GM18499 (cell line): Measurements from ENCODE around the gene BATF.

Experiments
- ATAC-seq: cut with Tn5 transposase; IDR thresholded peaks from one replicate; pipeline ENCODE4 v1.9.1; 2021; ENCODE audit warnings: moderate number of reproducible peaks; ENCODE audit not compliant: insufficient read depth, unreplicated experiment

Gene BATF

DNA sequence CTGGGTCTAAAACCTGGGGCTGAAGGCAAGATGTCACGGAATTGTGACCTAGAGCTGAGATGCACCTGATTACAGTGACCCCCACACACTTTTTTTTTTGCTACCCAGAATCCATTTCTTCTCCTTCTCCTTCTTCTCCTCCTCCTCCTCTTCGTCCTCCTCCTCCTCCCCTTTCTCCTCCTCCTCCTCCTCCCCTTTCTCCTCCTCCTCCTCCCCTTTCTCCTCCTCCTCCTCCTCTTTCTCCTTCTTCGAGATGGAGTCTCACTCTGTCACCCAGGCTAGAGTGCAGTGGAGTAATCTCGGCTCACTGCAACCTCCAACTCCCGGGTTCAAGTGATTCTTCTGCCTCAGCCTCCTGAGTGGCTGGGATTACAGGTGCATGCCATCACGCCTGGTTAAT lies 36.8 kb downstream of the BATF start:
- ATAC-seq = no peak

DNA sequence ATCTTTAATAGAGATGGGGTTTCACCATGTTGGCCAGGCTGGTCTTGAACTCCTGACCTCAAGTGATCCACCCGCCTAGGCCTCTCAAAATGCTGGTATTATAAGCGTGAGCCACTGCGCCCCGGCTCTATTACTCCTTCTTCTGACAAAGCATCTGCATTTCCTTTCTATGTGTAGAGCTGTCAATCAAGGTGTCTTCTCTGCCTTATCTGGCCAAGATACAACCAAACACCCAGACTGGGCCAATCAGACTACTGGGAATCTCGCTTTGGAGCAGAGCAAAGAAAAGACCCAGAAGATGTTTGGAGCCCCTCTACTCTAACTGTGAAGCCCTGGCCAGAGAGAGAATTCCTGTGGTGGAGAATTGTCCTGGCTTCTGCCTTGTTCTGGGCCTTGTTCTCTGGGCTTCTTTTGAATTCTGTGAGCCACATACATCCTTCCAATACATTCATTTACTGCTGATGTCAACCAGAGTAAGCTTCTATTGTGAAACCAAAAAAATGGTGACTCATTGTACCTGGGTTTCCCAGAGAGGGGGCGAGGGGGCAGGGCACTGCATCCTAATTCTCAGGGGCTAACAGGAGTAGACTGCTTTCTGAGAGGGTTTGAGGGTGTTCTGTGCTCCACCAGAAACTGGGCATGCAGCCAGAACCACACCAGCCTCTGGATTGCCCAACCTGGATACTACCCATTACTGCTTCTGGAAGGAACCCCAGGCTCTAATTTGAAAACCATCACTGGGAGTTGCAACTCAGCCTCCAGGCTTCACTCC lies 37.4 kb downstream of the BATF start:
- no peak for ATAC-seq

DNA sequence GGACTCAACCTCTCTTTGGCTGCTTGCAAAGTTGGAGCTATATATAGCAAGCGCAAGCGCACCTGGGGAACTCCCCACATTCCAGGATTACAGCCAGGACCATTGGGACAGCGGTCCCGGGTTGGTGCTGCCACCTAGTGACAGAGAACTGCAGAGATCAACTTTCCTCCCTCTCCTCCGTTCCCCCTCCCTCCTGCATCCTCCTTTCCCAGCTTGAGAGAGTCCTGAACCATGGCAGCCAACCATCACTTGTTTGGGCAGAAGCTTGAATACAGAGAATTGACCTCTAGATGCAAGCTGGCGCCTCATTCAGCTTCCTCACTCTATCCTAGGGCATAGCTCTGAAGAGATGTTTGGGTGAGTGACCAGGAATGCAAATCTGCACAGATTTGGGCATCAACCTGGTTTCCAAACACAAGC lies 38.8 kb downstream of the BATF start:
- no peak for ATAC-seq

DNA sequence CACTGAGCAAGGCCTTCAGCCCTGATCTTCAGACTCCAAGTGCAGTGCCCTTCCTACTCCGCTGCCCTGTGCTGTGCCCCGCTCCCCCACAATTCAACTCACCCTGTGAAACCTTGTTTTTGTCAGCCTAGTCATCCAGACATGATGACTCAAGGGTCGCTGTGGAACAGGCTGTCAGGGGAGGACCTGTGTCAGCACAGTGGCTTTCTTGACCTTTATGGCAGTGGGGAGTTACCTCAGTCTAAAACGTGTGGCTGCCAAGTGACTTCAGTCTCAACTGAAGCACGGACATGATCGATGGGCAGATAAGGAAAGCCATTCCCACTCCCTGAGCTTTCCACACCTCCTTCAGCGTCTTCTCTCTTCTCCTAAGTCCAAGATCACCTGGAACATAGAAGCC lies 39.8 kb downstream of the BATF start:
- ATAC-seq = no peak

DNA sequence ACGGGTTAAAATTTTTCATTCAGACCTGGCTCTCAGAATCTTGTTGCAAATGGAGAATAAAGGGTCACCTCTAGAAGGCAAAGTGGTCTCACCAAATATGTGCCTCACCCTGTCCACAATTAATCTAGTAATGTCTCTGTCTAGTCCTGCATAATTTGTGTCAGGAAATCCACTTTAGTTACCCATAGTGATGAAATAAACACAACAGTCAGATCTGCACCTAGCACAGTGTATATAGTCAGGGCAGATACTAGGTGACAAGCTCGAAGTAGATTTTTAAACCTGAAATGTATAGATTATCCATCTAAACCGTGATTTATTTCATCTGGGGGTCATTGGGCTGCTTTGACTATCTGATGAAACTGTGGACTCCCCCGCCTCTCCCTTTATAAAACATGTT lies 40.2 kb downstream of the BATF start:
- ATAC-seq = no peak

DNA sequence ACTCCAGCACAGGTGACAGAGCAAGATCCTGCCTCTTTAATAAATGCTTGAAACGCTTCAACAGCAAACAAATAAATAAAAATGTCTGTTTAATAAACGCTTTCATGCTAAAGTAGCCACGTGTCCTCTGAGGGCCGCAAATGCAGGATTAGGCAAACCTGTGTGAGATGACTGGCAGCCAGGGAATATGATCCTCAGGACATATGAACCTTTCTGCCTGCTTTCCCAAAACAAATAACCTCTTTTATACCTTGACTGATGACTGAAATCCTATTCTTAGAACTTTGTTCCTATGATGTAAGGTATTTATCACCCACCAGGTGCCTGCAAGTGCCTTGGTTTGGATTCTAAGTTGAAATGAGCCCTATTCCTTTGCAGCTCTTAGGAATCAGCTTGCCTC lies 41.7 kb downstream of the BATF start:
- ATAC-seq = no peak

DNA sequence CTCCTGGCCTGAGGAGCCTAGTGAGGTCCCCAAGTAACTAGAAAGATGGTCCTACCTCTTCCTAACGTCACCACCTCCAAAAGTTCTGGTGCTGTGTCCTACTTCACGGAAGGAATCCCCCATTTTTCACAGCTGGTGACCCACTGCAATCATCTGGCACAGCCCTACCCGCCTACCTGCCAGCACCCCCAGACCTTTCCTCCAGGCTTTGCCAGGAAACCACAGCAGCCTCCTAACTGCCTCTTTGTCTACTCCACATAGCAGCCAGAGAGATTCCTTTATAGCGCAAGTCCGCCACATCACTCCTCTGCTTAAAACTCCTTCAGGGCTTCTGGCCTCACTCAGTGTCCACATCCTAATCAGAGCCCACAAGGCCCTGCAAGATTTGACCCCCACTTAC lies 42.8 kb downstream of the BATF start:
- ATAC-seq = no peak

DNA sequence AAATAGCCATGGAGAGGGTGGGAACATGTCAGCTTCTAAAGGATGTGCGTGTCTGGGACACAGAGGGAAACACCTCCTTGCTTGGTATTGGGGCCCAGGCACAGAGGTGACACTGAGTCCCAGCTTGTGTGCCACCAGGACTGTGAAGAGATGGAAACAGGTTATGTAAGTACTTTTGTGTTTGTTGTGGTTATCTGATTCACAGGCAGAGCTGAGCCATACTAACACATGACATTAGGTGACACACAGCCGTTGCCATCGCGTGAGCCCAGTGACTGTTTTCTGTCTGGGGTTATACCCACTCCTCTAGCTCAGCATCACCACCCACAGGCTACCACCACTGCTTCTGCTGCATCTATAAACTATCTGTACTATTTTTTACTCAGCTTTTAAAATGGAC lies 44.1 kb downstream of the BATF start:
- ATAC-seq = no peak

DNA sequence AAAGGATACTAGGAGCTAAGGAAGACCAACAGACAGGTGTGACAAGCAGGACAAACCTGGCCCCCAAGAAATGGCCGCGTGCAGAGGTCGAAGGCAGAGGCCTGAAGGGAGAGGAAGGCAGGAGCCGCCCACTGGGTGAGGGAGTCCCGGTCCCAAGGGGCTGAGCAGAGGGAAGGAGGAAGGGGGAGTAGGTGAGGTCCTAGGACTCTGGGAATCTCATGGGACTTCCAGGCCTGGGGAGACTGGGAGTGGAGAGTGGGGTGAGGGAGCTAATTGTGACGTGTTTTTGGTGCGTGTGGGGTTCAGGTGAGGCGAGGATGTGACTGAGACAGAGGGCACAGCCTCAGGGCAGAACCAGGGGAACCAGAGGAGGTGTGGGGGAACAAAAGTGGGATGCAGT lies 44.5 kb downstream of the BATF start:
- ATAC-seq = no peak

DNA sequence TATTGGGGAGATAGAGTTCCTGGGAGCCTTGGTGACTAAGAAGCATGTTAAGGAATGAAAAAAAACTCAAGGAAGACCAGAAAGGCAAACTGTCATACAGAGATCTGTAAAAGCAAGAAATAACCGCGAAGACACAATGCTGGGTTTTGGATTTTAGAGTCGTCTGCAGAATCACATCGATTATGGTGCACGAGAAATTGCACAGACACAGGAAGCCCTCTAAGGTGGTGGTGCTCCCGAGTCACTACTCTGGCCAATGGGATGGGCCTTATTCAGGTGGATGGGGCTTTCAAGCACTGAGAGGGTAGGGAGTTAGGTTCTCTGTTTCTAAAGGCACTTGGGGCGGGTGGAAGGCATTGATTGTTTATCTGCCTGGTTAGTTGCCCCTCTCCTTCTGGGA lies 45.9 kb downstream of the BATF start:
- ATAC-seq = no peak

DNA sequence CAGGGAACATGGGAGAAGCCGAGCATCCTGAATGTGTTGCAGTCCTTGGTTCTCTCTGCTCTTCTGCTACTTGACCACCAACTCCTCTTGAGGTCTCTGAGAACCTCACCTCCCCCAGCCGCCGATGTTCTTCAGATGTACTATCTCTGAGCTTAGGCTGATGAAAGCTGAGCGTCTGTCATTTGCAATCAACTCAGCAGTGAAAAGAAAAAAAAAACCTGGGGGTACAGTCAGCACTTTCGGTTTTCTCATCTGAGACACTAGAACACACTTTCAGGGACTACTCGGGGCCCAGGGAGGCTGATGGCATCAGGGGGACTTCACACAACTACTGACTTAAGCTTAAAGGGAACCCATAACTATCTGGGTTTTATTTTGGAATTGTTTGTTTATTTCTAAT lies 46.5 kb downstream of the BATF start:
- no peak for ATAC-seq

DNA sequence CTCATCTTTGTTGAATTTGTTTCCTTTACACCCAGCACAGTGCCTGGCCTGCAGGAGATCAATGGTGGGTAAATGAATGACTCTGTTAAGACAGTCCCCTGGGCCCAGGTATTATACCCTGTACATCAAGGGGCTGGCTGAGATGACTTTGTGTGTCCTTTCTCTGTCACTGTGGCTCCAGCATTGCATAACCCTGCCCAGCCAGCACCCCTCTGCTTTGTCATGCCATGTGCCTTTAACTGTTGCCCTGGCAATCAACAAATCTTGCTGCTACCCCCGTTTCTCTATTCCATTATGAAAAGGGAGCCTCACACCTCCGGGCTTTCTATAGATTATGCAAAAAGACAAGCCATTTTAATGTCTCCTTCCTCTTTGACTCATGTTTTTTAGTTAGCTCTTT lies 48.5 kb downstream of the BATF start:
- ATAC-seq = no peak

DNA sequence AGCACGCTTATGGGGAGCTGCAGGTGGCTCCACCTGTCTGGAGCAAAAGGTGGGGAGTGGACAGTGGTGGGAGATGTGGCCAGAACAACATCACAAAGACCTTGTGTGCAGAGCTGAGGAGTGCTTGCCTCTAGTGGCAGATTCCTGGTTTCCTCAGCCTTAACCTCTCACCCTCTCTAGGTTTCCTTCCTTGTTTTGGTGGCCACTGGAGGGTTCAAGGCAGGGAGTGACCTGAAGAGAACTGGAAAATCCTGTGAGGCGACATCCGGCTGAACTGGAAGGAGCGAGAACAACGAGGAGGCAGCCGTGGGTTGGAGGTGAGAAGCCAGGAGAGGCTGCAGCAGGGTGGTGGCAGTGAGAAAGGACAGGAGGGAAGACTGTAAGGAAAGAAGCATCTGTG lies 49.8 kb downstream of the BATF start:
- no peak for ATAC-seq

DNA sequence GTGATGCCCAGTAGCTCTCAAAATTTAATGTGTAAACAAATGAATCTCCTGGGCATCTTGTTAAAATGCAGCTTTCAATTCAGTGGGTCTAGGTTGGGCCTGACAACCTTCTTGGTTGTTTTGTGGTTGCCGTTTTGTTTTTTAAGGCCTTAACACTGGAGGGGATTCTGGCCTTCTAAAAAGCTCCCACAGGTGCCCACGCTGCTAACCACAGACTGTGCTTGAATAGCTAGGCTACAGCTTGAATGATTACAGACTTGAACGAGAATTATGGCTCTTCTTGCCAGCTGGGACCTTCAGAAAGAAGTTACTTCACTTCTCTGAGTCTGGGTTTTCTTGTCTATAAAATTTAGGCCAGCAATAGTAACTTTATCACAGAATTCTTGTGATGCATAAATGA lies 54.8 kb downstream of the BATF start:
- ATAC-seq = no peak

DNA sequence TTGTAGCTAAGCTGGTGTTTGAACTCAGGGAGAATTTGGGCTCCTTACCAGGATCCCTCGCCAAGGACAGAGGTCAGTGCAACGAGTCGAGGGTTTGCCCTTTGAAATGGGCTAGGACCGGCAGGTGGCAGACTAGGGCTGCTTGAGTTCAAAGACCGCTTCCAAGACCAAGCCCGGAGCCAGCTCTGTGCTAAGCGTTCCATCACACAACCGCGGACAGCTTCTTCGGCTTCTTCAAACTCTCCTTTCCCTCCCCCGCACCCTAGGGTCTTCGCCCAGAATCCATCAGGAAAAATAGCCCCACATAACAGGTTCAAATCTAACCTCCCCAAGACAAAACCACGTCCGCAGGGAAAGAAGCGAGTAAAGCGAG lies 55.4 kb downstream of the BATF start:
- ATAC-seq = no peak

DNA sequence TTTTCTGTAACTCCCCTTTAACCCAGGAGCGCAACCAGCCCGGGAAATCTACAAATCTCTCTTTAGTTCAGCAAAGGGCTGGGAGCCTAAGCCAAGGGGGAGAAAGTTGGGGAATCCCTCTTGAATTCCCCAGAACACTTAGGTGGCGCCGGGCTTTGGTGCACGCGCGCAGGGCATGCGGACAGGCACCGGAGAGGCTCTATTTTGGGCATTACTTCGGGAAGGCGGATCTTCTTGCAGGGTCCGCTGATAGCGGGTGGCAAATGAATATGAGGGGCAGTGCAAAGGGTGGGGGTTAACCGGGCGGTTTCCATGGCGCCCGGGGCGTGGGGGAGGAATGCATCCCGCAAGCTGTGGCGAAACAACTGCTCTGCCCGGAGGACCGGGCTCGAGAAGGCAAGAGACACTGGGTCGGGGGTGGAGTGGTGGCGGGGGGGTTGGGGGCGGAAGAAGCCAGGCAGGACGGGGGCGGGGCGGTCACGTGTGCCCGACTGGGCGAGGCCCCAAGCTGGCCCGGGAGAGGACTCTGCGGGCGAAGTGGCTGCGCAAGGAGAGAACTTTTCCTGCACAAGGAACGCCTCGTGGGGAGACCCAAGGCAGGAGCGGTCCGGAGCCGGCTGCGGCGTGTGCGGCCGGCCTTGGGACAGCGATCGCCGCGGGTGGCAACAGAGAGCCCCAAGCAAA lies 56.0 kb downstream of the BATF start, which contains the start of gene FLVCR2:
TSS of gene FLVCR2 (plus strand) at position 519 of the 684 bp plus-strand sequence. CDS start 353 bp downstream, outside the sequence.
- ATAC-seq = no peak

DNA sequence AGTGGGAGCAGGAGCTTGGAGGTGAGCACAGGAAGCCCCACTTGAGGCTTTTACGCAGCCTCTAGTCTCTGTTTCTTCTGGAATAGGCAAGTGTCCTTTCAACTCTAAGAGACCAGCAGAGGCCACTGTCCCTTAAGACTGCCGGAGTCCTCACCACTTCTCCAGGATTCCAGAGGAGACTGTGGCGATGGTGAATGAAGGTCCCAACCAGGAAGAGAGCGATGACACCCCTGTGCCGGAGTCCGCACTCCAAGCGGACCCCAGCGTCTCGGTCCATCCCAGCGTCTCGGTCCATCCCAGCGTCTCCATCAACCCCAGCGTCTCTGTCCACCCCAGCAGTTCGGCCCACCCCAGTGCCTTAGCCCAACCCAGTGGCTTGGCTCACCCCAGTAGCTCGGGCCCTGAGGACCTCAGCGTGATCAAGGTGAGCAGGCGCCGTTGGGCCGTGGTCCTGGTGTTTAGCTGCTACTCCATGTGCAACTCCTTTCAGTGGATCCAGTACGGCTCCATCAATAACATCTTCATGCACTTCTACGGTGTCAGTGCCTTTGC lies 56.6 kb downstream of the BATF start:
- no peak for ATAC-seq

DNA sequence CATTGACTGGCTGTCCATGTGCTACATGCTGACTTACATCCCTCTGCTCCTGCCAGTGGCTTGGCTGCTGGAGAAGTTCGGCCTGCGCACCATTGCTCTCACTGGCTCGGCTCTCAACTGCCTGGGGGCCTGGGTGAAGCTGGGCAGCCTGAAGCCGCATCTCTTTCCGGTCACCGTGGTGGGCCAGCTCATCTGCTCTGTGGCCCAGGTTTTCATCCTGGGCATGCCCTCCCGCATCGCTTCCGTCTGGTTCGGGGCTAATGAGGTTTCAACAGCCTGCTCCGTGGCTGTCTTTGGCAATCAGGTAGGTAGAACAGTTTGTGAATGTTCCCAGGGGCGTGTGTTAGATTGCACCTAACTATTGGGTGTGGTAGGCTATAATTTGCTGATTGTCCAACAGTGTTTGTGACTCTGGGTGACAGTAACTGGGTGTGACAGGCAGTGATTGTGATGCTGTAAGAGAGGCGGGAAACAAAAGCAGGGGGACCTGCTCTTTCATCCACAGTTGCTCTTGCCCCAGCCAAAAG lies 57.1 kb downstream of the BATF start:
- ATAC-seq = no peak

DNA sequence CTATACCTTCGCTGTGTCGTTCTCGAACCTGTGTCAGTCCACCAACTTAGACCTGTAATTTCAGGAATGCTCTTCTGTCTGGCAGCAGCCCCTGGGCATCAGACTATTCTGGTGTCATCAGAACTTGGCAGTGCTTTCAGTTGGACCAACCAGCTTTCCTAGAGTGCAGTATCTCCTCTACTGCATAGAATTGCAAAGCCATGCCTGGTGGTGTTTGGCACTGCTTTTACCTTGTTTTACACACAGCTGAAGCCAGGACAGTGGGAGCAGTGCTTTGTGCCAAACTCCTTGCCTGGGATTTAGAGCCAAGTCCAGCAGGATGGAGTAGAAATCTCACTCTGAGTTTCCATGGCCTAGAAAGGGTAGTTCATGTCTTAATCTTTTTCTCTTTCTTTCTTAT lies 57.6 kb downstream of the BATF start:
- ATAC-seq = no peak

DNA sequence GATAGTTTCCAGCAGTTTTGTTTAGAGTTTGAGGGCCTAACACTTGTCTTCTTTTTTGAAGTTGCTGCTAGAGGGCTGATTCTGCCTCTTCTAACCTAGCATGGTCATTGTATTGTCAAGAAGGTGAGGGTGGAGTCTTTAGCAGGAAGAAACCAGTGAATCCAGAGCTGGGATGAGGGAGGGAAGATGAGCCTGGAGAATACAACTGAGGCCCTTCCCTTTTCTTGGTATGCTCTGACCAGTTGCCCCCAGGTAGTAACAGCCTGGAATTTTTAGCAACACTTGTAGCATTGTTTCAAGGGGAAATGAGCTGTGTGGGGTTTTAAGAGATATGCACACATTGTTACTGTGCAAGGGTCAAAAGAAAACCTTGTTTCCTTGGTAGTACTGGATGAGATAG lies 65.1 kb downstream of the BATF start:
- no peak for ATAC-seq

DNA sequence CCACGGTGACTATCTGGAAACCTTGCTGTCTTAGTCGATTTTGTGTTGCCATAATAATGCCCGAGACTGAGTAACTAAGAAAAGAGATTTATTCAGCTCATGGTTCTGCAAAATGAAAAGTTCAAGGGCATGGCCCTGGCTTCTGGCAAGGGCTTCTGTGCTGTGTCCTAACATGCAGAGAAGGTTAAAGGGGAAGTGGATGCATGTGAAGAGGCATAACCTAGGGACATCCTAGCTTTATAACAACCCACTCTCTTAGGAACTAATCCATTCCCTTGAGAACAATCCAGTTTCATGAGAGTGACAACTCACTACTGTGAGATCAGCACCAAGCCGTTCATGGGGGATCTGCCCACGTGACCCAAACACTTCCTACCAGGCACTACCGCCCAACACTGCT lies 67.7 kb downstream of the BATF start:
- ATAC-seq = no peak
